ENCODE measurements around the gene TERT.
A peak's percentile ranks its signal among the peaks of the same experiment; 100 is the strongest.
"Not testable (repeated sequence)": the region's sequence is repeated elsewhere in the genome, so short reads cannot be mapped to it uniquely, and the experiment has no call there.

TERT gene

DNA sequence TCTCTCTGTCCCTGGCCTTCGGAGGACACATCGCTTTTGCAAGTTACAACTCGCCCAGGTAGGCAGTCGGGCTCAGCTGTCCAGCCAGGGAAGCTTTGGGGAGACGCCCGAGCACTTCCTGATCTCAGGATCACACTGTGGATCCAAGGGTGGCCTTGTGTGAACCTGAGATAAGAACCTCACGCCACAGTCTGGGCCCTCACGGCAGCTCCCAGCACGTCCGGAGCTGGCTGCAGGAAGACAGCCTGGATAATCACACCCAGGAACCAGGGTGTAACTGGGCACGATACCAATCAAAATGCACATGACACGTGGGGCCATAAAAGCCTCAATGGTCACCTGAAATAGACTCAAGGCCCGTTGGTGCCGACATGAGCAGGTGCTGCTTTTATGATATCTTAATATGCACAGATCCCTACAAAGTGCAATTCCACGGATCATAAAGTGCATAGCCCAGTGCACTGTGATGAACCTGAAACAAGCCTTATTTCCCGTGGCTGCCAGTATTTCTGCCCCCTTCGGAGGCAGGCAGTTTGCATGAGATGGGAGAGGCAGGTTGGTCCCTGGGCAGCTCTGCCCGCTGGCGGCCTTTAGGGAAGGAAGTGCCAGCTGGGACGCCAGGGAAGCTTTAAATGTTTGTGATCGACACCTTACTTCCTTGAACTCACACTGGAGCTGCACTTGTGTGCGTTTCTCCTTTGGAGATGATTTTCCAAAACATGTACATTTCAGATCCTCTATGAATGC is 55.2 kb downstream of the TERT start:
- FAIRE-seq: no peak
- no peak for TF ChIP-seq POLR2A (IDR thresholded peaks at IDR 0.05; ENCODE audit: low read depth, low read length)
- DNase-seq (ENCODE audit: insufficient read length, low spot score): no peak

DNA sequence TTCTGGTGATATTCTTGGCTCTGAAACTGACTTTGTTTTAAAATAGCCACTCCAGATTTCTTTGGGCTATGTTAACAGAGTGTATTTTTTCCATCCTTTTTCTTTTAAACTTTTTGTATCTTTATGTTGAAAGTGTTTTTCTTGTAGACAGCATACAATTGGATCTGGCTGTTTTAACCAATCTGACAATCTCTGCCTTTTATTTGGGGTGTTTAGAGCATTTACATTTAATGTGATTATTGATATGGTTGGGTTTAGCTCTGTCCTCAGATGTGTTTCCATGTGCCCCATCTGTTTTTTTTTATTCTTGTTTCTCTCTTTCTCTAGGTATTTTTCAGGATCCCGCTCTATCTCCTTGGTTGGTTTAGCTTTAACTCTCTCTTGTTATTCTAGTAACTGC is 59.0 kb downstream of the TERT start:
- no peak for TF ChIP-seq POLR2A (IDR thresholded peaks at IDR 0.05; ENCODE audit: low read depth, low read length)
- DNase-seq (ENCODE audit: insufficient read length, low spot score): no peak
- FAIRE-seq: no peak

GRCh38 chr5:1235379-1235778 is 59.5 kb downstream of the TERT start:
- DNase-seq (ENCODE audit: insufficient read length, low spot score) (no peak), FAIRE-seq (no peak)
- TF ChIP-seq POLR2A (IDR thresholded peaks at IDR 0.05; ENCODE audit: low read depth, low read length): no peak

GRCh38 chr5:1232780-1233179 is 62.1 kb downstream of the TERT start:
- DNase-seq (ENCODE audit: insufficient read length, low spot score) (no peak), FAIRE-seq (no peak)
- no peak for TF ChIP-seq POLR2A (IDR thresholded peaks at IDR 0.05; ENCODE audit: low read depth, low read length)

DNA sequence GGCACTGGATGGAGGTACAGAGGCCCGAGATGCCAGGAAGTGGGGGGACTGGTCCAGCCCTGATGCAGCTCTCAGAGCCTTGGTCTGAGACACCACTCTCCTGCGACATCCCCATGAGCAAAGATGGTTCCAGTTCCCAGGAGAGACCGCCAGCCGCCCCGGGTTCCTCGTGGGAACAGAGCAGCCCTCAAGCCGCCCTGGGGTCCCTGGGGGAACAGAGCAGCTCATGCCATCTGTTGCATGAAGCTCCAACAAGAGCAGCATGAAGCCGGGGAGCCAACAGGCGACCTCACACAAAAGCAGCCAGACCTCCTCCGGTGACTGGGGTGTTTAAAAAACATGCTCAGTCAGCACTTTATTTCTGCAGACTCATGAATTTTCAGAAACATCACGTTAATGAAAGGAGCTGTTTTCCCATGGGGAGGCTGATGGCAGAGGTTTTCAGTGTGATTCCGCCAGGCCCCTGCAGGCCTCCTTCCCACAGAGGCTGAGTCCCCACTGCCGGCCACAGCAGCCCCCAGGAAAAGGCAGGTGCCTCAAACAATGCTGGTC is 63.4 kb downstream of the TERT start:
- DNase-seq (ENCODE audit: insufficient read length, low spot score): no peak
- FAIRE-seq: no peak
- no peak for TF ChIP-seq POLR2A (IDR thresholded peaks at IDR 0.05; ENCODE audit: low read depth, low read length)

- FAIRE-seq: no peak
- no peak for TF ChIP-seq POLR2A (IDR thresholded peaks at IDR 0.05; ENCODE audit: low read depth, low read length)
- DNase-seq (ENCODE audit: insufficient read length, low spot score): no peak
Observed at GRCh38 chr5:1230551-1230950, 64.3 kb downstream of the TERT start.

DNA sequence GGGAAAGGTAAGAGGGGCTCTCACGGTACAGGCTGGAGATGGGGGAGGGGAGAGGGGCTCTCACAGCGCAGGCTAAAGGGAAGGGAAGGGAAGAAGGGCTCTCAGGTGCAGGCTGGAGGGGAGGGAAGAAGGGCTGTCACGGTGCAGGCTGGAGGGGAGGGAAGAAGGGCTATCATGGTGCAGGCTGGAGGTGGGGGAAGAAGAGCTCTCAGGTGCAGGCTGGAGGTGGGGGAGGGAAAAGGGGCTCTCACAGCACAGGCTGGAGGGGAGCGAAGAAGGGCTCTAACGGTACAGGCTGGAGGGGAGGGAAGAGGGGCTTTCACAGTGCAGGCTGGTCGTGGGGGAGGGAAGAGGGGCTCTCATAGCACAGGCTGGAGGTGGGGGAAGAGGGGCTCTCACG is 65.0 kb downstream of the TERT start:
- FAIRE-seq (no peak), DNase-seq (ENCODE audit: insufficient read length, low spot score) (no peak)
- no peak for TF ChIP-seq POLR2A (IDR thresholded peaks at IDR 0.05; ENCODE audit: low read depth, low read length)

DNA sequence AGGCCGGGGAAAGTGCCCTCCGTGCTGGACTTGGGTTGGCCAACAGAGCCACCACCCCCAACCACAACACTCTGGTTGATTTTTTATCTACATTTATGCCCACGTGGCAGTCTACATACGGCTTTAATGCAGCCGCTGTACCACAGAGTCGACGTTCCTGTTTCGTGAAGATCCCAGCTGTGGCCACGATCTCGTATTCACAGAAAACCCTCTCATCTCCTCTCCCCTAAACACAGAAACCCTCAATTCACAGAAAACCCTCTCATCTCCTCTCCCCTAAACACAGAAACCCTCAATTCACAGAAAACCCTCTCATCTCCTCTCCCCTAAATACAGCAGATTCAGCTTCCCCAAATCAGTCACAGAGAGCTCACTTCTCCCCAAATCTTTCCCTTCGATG is 65.8 kb downstream of the TERT start:
- FAIRE-seq; DNase-seq (ENCODE audit: insufficient read length, low spot score): not testable (repeated sequence)

DNA sequence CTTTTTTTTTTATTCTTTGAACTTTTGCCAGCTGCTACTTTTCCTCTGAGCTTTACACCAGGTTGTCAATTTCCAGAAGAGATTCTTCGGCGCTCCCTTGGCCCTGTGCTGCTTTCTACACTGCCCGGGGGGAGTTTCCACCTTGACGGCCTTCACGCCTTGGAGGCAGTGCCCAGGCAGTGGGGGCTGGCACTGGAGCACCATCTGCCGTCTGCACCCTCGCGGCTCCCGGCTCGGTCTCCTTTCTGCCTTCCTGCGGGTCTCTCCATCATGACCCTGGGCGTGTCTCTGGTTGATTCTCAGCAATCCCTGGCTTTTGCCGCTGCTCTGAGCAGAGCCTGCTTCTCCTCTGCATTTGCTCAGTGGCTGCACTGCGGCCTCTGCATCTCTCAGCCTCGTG is 66.7 kb downstream of the TERT start:
- FAIRE-seq: no peak
- no peak for DNase-seq (ENCODE audit: insufficient read length, low spot score)
- no peak for TF ChIP-seq POLR2A (IDR thresholded peaks at IDR 0.05; ENCODE audit: low read depth, low read length)

DNA sequence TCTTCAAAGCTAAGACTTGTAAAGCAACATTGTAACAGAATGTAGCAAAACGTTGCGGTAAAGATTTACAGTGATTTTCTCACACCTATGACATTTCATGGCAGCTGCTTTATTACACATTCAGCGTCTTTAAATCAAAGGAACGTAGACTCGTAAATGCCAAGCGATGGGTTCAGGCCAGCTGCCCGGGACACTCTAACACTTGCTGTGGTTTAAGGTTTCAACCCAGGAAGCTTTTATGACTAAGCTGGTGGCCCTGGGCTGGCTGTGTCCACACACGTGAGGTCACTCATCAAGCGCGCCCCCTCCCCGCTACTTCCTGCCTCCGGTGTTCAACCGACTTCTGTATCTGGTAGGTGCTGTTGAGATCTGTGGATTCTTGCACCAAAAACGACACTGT is 67.2 kb downstream of the TERT start:
- DNase-seq (ENCODE audit: insufficient read length, low spot score) (peak; percentile 82), FAIRE-seq (no peak)
- no peak for TF ChIP-seq POLR2A (IDR thresholded peaks at IDR 0.05; ENCODE audit: low read depth, low read length)

DNA sequence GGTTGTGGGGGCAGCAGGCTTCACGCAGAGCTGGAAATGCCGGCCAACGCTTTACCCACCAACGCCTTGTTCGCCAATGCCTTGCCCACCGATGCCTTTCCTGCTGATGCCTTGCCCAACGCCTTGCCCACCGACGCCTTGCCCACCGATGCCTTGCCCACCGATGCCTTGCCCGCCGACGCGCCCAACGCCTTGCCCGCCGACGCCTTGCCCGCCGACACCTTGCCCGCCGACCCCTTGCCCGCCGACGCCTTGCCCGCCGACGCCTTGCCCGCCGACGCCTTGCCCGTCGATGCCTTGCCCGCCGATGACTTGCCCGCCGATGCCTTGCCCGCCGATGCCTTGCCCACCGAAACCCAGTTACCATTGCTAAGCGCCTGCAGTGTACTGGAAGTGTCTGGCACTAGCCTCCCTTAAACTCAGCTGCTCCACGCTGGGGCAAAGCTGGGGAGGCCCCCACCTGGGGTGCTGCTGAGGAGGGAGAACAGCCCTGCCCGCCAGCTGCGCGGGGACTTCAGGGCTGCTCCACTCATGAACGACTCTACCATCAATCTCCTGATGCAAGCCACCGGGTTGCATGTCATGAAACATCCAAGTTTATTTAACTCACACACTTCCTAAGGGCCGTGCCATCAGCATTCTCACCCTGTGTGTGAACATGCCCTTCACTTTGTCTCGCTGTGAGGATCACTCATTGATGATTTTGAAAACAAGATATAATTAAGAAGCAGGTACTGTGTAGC is 67.9 kb downstream of the TERT start:
- FAIRE-seq: no peak
- DNase-seq (ENCODE audit: insufficient read length, low spot score): no peak

DNA sequence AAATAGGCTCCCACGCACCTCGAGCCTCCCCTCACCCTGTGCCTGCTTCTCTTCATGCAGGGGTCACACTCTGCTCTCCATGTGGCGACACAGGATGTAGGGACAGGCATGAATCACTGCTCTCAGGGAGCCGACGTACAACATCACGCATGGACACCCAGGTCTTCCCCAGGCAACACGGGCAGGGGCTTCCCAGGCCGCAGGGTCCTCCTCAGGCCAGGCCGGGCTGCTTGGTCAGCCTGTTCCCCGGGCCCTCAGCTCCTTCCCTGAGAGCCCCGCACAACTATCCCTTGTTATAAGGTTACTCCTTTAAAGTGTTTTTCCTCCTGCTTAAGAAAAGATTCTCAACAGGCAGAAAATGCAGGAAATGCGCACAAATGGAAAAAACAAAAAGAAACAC is 68.6 kb downstream of the TERT start:
- TF ChIP-seq POLR2A (IDR thresholded peaks at IDR 0.05; ENCODE audit: low read depth, low read length): no peak
- no peak for FAIRE-seq

More for the DNA sequence above, 67.9 kb downstream of the TERT start:
- TF ChIP-seq POLR2A (IDR thresholded peaks at IDR 0.05; ENCODE audit: low read depth, low read length): no peak

DNA sequence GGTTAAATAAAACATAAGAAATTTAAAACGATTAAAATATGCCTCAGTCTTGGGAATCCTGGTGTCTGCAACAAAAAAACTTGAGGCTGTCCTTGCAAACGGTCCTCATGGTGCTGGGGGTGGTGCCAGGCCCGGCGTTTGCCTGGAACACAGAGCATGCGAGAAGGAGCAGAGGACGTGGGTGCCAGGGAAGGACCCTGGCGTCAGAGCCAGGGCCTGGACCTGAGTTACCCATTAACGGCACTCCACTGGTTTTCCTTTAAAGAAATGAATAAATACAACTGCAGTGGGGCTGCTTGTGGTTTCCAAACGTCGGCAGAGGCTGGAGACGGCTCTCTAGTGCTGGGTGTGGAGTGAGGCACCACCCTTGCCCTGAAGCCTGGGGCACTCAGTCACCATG is 69.8 kb downstream of the TERT start, which contains the start of gene SLC6A18:
Gene SLC6A18 (plus strand): TSS at position 301 of the 400 bp plus-strand sequence. CDS start 97 bp downstream, at position 398.
- FAIRE-seq (no peak), DNase-seq (ENCODE audit: insufficient read length, low spot score) (no peak)
- no peak for TF ChIP-seq POLR2A (IDR thresholded peaks at IDR 0.05; ENCODE audit: low read depth, low read length)

More for the DNA sequence above, 68.6 kb downstream of the TERT start:
- DNase-seq (ENCODE audit: insufficient read length, low spot score): no peak

DNA sequence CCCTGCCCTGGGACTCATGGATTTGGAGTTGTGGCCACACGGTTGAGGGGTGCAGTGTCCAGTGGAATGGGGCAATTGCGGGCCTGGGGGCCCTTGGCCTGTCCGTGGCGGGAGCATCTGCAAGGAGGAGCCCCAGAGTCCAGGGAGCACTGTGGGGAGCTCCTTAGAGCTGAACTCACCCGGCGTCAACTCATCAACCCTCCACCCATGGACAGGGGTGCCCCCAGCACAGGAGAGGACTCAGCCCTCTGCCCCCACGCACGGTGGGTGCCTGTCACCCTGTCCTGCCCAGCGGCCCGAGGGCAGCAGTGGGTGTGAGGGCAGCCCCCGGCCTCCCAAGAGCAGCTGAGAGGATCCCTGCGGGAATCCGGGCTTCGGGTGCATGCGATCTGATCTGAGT is 70.2 kb downstream of the TERT start:
- FAIRE-seq: no peak
- TF ChIP-seq POLR2A (IDR thresholded peaks at IDR 0.05; ENCODE audit: low read depth, low read length): no peak
- no peak for DNase-seq (ENCODE audit: insufficient read length, low spot score)

GRCh38 chr5:1223278-1223670 is 71.6 kb downstream of the TERT start:
- DNase-seq (ENCODE audit: insufficient read length, low spot score): no peak
- TF ChIP-seq POLR2A (IDR thresholded peaks at IDR 0.05; ENCODE audit: low read depth, low read length): no peak
- FAIRE-seq: no peak

All from H54 (cell line).